NCI-H69 (cell line): Measurements from ENCODE around the gene GJD3.
"Not testable (repeated sequence)": the region's sequence is repeated elsewhere in the genome, so short reads cannot be mapped to it uniquely, and the experiment has no call there.

Source experiments
- DNase-seq: peaks from one replicate; lab custom pipeline; 2025; lab: John Stamatoyannopoulos, UW

Gene GJD3, protein sequence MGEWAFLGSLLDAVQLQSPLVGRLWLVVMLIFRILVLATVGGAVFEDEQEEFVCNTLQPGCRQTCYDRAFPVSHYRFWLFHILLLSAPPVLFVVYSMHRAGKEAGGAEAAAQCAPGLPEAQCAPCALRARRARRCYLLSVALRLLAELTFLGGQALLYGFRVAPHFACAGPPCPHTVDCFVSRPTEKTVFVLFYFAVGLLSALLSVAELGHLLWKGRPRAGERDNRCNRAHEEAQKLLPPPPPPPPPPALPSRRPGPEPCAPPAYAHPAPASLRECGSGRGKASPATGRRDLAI

DNA sequence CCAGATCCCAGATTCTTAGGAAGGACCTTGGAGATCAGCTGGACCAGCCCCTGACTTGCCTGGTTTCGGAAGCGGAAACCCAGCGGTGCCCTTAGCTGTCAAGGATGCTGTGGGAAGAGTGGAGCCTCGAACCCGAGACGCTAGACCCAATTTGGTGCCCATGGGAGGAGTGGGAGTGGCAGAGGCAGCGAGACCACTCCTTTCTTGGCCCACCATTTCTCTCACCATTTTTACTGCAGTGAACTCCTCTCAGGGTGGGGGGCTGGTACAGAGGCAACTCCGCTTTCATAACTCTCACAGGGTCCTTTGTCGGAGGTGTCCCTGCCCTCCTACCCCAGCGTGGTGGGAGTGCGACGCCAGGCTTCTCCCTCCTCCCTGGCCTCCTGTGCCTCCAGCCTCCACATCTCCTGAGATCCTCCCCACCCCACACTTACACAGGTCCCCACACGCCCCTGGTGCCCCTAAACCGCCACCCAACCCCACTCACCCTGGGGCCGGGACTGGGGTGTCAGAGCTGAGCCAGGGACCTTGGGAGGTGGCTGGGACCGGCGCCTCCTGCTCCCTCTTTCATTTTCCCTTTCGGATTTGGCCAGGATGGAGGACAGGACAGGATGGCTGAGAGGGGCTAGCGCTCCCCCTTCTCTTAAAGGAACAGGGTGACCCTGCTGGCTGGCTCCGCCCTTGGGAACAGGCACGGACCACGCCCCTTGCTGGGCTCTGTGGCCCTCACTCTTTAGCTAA, at the start of gene GJD3:
Gene GJD3 (minus strand): TSS at position 617 of the 741 bp plus-strand sequence. CDS start 922 bp downstream, outside the sequence.
- no peak for DNase-seq

DNA sequence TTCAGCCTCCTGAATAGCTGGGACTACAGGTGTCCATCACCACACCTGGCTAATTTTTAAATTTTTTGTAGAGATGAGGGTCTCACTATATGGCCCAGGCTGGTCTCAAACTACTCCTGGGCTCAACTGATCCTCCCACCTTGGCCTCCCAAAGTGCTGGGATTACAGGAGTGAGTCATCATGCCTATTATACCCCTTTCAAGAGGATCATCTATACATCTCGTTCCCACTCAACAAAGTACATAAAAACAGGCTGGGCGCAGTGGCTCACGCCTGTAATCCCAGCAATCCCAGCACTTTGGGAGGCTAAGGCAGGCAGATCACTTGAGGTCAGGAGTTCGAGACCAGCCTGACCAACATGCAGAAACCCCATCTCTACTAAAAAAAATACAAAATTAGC, 49.8 kb upstream of the GJD3 start:
- not testable (repeated sequence) for DNase-seq

- DNase-seq = no peak
These were observed 48.3 kb upstream of the GJD3 start for GRCh38 chr17:40412880-40413279.

DNA sequence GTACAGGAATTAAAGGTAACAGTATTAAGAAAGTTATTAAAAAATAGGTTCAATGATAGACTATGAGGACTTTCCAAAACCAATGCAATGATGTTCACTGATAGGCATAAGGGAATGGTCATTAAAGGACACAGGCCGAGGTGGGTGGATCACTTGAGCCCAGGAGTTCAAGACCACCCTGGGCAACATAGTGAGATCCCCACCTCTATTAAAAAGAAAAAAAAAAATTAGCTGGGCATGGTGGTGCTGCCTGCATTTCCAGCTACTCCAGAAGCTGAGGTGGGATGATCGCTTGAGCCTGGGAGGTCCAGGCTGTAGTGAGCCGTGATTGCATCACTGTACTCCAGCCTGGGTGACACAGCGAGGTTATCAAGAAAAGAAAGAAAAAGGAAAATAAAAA, 47.3 kb upstream of the GJD3 start:
- no peak for DNase-seq

DNA sequence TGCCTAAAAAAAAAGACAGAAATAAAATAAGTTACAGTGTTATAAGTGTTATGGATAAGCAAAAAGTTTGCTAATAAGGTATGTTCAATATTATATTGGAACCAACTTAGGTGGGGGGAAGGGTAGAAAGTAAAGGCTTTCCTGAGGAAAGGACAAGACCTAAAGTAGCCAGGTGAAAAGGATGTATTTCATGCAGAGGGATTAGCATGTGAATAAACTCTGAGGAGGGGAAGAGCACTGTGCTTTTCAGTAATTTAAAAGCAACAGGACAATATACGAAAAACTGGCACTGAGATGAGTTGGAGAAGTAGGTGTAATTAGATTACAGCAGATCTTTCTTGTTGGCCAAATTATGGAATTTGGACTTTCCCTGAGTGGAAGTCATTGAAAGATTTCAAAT, 45.5 kb upstream of the GJD3 start:
- DNase-seq = no peak

DNA sequence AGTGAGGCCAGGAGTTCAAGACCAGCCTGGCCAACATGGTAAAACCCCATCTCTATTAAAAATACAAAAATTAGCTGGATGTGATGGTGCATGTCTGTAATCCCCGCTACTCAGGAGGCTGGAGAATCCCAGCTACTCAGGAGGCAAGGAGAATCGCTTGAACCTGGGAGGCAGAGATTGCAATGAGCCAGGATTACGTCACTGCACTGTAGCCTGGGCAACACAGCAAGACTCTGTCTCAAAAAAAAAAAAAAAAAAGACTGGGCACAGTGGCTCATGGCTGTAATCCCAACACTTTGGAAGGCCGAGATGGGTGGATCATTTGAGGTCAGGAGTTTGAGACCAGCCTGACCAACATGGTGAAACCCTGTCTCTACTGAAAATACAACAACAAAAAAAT, 45.0 kb upstream of the GJD3 start:
- DNase-seq = not testable (repeated sequence)

DNA sequence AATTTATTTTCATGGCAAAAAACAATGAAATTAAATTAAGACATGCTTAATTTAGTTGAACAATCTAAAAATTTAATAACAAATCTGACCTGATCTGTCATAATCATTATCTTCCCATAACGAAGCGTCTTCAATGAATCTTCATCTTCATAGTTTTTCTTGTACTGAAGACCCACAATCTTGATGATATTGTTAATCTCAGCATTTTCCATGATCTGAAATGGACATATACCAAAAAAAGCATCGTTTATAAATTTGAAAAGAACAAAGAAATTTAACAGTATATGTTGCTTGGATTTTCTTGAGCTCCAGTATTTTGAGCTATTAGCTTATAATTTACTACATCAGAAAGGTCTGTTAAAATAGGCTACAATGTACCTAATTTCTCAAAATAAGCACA, 42.9 kb upstream of the GJD3 start:
- DNase-seq = no peak

GRCh38 chr17:40404003-40404402, 39.5 kb upstream of the GJD3 start:
- no peak for DNase-seq

GRCh38 chr17:40402668-40403067, 38.1 kb upstream of the GJD3 start:
- no peak for DNase-seq

DNA sequence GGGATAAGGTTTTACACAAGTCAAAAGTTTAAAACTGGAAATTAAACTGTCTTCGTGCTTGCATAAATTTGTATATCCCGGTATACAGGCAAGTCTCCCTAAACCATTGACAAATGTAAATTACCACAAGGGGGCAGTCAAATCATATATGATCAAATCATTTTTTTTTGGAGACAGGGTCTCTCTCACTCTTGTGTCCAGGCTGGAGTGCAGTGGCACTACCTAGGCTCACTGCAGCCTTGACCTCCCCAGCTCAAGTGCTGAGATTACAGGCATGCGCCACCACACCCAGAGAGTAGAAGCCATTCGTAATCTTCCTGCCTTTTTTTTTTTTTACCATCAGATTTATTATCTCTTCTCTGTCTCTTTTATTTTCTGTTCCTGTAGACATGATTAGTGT, 34.6 kb upstream of the GJD3 start:
- peak; percentile 76 for DNase-seq

- not testable (repeated sequence) for DNase-seq
These were observed 22.0 kb upstream of the GJD3 start for GRCh38 chr17:40386555-40386954.

GRCh38 chr17:40382251-40382650, 17.7 kb upstream of the GJD3 start:
- DNase-seq = no peak

DNA sequence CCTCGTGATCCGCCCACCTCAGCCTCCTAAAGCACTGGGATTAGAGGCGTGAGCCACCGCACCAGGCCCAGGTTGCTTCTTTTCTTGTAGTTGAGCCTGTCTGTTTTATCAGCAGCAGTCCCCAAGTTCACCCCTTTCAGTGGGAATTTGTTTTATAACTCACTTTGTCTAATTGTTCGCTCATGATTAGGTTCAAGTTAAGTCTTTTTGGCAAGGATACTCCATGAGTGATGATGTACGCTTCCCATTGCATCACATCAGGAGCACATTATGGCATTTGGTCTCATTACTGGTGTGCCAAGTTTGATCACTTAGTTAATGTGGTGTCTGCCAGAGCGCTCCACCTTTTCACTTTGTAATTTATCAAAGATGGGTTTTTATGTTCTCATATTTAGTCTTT, 14.4 kb upstream of the GJD3 start:
- DNase-seq = peak; percentile 10

GRCh38 chr17:40377832-40378231, 13.3 kb upstream of the GJD3 start:
- no peak for DNase-seq

DNA sequence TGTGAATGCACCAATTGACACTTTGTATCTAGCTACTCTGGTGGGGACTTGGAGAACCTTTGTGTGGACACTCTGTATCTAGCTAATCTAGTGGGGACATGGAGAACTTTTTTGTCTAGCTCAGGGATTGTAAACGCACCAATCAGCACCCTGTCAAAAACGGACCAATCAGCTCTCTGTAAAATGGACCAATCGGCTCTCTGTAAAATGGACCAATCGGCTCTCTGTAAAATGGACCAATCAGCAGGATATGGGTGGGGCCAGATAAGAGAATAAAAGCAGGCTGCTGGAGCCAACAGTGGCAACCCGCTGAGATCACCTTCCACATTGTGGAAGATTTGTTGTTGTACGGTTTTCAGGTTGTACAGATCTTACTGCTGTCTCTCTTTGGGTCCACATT, 12.0 kb upstream of the GJD3 start:
- not testable (repeated sequence) for DNase-seq

- not testable (repeated sequence) for DNase-seq
These were observed 11.2 kb upstream of the GJD3 start for GRCh38 chr17:40375786-40376185.

DNA sequence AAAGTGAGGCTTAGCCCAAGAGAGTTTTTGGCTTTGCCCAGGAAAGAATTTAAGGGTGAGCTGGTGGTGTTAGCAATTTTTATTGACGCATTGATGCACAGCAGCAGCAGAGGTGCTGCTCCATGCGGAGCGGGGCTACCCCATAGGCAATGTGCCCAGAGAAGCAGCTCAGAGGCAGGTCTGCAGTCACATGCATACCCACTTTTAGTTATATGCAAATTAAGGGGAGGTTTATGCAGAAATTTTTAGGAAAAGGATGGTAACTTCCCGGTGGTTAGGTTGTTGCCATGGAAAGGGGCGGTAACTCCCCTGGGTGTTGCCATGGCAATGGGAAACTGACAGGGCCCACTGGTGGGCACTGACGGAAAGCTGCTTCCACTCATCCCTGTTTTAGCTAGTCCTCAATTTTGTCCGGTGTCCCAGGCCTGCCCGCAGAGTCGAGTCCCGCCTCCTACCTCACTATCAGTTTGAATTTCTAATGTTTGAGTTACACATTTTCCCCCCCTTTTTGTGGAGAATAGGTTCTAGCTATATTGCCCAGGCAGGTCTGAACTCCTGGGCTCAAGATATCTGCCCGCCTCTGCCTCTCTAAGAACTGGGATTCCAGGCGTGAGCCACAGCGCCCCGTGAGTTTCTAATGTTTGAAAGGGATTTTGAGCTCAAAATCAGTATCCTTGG, 10.4 kb upstream of the GJD3 start:
- DNase-seq = no peak

DNA sequence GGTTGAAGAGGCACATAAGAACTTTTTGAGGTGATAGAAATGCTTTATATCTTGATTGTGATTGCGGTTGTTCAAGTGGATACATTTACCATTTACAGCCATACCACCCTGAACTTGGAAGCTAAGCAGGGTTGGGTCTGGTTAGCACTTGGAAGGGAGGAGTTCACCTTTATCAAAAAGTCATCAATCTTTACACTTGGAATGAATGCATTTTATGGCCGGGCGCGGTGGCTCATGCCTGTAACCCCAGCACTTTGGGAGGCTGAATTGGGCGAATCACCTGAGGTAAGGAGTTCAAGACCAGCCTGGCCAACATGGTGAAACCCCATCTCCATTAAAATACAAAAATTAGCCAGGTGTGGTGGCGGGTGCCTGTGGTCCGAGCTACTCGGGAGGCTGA, 9.5 kb upstream of the GJD3 start:
- no peak for DNase-seq

- no peak for DNase-seq
These were observed 8.8 kb upstream of the GJD3 start for GRCh38 chr17:40373324-40373723.

GRCh38 chr17:40372644-40373043, 8.1 kb upstream of the GJD3 start:
- DNase-seq = not testable (repeated sequence)

DNA sequence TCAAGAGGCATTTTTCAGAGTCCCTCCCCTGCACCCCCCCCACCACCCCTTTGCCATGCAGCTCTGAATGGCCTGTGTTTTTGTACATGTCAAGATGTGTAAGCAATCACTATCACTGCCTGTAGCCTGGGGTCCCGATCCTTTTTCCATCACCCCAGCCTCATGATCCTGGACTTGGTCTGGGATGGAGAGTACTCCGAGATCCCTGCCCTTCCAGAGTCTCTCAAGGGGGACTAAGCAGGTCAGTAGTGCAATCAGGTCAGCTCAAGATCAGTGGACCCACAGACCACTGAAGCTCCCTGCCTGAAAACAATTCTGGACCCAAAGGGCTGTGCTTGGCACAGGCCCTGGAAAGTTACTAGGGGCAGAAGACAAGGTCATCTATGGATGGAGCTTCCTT, 7.5 kb upstream of the GJD3 start:
- DNase-seq = no peak

- DNase-seq = no peak
These were observed 6.9 kb upstream of the GJD3 start for GRCh38 chr17:40371261-40371929.
